NCI-H2171 (cell line): Measurements from ENCODE around the gene ESAM.

ENCODE experiments used
- DNase-seq: peaks from one replicate; lab custom pipeline; 2025; lab: John Stamatoyannopoulos, UW

Gene ESAM

DNA sequence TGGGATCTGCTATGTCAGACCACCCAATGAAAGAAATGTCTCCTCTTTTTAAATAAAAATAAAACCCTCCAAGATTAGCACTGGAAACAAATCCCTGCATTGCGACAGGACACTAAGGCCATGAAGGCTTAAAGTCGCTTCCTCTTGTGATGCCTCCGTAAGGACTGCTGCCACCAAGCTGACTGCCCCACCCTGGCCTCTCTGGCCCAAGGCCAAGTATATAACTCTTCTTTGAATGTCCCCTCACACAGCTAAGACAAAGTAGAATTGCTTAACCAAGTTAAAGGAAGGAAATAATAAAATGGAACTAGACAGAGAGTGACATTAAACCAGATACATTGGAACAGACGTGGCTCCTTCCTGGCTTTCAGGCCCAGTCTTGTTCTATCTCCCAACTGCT lies 29.9 kb downstream of the ESAM start:
- no peak for DNase-seq

DNA sequence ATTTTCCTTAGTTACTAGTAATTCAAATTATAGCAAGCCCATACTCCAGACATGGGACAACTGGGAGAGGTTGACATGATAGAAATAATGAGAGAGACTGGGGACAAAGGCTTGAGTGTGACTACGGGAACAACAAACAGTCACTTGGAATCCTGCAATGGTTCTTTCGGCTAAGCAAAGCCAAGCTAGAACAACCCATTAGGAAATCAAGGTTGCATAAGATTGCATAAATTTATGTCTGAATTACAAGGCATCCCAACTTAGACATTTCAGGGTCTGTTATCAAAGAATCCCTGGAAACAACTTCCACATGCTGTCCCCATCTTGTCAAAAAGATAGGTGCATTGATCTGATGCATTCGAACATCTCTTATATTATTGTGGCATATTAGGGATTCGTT lies 32.5 kb downstream of the ESAM start:
- no peak for DNase-seq

DNA sequence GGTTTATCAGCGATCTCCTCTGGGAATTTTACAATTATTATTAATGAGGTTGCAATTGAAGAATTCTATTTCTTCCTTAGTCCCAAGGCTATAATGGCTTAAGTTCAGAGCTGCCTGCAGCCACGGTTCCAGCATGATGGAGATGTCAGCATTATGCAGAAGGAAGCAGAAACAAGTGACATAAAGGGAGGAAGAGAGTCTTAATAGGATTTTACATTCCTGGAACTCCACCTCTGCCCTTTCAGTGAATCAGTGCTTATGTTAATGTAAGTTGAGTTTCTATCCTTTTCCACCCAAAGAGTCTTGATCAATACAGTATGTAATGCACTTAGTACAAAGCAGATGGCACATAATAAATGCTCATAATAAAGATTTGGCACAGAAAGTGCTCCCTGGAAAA lies 34.0 kb downstream of the ESAM start:
- no peak for DNase-seq

DNA sequence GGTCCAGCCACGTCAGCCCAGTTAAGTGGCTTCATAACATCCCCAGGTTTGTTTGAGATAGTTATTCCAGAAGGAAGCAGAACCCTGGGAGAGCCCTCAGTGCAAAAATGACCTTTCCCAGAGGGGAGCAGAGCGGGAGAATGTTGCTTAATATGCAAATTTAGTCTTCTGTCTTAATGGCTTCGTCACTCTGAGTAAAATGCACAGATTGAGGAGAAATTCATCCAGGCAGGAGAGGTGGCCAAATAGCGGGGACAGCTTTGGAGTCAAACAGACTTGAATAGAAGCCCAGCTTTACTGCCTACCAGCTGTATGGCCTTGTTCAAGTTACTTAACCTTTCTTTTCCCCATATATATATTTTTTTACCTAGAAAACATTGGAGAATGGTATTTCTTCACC lies 34.6 kb downstream of the ESAM start:
- no peak for DNase-seq

DNA sequence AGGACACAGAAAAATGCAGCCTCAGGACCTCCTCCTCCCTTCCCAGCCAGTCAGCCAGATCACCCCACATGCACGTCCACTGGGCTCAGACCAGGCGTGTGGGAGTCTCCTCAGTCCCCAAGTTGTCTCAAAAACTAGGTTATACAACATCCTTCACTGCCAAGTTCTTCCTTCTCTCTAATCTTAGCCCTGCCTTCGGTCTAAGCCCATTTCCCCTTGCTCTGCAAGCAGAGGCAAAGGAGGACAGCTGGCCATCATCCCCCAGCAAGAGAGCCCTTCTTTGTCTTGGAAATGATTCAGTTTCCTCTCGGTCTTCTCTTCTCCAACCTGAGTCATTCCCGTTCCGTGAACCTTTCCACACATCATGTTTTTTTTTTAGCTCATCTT lies 36.4 kb downstream of the ESAM start:
- no peak for DNase-seq

DNA sequence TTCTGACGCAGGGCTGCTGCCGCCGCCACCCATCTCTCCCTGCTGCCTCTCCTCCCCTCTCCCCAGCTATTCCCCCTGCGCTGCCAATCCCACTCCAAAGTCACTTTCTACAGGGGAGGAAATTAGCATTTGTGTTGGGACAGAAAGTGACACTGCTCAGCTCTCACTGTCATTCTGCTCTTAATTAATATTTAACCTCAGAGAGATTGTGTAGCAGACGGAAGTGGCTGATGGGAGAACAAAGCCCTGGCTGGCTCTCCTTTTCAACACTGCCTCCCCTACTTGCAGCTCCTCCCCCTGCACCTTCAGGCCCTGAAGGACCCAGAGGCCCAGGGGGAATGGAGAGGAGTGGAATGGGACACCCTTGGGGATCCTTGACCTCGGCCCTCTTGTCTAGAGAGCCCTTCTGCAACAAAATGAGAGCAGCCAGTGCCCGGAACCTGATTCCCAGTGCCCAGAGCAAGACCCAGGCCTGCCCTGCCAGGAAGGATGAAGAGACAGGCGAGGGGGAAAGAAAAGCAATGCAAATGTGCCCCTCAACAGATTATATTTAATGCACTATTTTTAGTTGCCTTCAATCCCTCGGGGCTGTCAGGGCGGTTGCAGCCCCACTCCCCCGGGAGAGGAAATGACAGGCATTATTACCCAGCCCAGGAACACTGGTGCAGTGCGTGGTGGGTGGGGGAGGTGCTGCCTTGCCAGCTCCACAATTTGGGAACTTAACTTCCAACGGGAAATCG lies 36.9 kb downstream of the ESAM start:
- no peak for DNase-seq

DNA sequence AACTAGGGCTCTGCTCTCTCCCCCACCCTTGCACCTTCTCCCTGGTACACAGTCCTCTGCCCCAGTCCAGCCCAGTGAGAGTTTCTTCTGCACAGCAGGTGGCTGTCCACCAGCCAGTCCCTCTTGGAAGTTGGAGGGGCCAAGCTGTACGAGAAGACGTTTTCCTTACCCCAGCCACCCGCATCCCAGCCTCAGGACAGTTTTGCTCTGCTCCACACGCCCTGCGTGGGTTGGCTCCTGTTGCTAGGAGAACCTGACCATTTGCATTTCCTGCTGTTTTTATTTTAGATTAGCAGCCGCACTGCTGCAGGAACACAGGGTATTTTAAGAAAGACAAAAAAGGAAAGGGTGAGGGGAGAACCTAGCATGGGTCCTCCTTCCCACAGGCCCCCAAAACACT lies 39.9 kb downstream of the ESAM start:
- no peak for DNase-seq

DNA sequence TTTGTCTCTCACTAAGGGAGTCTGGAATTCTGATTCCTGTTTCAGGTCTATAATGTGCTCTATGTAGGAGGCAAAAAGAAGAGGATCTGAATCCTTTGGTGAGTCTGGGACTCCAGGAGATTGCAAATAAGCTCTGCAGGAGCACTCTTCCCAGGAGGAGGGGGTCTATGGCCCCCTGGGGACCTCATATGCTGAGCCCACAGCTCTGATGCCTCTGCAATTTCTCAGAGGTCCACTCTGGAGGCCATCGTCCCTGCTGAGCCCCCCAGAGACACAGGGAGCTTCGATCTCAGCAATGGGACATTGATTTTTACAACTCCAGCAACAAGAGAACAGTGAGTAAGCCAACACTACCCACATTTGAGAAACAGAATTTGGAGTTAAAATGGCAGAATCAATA lies 42.6 kb downstream of the ESAM start:
- no peak for DNase-seq

DNA sequence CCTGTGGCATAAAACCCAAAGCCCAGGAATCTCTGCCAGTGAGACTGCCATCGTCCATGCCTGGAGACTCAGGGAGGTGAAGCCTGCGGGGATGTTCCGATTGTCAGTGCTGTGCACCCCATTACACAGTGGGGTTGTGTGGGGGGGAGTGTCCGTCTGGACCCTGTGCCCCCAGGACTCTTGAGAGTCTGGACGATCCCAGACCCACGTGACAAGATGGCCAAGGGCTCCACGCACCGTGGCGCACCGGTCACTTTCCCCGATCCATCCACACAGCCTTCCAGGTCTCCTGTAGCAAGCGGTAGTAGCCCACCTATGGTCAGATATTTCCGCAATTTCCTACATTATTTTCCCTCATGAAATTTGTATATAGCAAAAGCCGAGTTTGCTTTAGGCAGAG lies 43.3 kb downstream of the ESAM start:
- DNase-seq = no peak

DNA sequence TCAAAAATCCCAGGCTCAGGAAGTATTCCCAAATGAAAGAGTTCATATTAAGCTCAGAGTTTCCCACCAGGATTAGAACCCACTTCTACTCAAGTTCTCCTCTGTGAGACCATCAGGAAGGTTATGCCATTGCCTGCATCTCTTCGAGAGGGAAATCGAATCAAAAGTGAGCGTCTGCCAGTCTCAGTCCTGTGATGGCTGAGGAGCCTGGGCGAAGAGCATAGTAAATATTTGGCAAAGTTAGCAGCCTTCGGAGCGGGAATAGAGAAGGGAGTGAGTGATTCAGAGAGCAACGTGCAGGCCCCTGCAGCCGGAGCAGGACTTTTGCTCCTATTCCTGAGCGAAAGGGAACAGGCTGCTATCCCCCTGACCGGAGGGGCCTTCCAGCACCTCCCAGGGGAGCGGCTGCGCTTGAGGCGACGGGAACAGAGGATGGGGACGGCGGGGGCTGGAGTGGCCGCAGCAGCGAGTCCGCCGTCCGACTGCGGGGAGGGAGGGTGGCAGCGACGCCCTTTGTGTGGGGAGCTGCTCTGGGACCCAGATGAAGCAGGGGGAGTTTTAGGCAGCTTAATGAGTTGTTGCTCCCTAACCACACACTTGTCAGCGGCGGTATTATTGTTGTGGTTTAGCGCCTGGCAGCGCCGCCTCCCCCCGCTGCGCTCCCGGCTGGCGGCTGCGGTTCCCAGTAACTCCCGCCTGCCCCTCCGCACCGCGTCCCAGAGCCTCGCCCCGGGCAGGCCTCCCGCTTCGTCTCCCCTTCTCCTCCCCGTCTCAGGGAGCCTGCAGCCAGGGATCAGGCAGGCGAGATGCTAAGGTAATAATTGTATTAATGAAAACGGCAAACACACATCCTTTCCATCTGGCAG lies 44.1 kb downstream of the ESAM start:
- no peak for DNase-seq

DNA sequence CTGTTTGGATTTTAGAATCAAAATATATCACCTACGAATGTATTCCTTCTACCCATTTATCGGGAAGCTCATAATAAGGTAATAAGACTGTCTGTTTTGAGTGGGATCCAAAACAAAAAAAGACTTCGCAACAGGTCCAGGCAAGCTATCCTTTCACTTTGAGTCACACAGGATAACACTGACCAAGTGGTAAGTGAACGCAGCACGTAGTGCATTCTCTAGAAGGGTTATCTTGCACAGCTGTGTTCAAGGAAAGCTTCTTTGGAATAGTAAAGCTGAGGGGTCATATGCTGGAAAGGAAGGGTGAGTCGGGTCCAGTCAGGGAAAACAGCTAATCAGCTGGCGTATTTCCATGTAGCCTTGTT lies 44.7 kb downstream of the ESAM start:
- DNase-seq = no peak

DNA sequence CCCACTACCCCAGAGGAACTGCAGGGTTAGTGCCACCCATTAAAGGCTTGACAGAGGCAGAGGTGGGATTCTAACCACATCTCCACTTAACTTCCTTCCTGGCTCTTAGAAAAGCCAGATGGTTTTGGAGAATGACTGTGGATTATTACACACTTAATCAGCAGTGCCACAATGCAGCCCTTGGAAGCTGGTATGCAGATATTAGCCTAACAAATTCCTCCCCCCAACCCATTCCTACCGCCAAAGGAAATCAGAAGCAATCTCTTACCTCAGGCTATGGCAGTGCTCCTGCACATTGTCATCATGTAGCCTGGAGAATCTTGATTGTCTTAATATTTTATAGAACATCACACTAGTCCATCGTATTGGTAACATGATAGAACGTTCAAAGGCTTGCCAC lies 45.5 kb downstream of the ESAM start:
- DNase-seq = no peak

DNA sequence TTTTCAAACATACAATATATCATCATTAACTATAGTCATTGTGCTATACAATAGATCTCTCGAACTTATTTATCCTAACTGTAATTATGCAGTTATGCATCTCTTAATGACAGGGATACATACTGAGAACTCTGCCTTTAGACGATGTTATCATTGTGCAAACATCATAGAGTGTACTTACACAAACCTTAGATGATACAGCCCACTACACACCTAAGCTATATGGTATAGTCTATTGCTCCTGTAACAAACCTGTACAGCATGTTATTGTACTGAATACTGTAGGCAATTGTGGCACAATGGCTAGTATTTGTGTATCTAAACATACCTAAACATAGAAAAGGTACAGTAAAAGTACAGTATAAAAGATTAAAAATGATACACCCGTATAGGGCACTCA lies 49.7 kb downstream of the ESAM start:
- no peak for DNase-seq

DNA sequence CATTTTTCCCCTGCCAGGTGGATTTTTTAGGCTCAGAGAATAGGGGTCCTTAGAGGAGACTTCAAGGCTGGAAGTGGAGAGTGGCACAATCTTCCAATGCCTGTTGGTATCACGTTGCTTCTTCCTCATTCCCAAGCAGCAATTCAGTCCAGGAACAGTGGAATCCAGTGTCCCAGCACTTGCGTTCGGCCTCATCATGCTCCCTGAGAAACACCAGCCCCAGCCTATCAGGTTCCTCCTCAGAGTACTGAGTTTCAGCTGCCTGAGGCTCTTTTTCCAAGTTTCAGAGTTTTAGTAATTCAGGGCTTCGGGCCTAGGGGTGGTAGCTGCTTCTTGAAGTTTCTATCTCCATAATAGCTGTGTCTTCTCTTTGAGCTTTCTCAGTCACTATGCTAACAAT lies 54.3 kb downstream of the ESAM start:
- no peak for DNase-seq
